ENCODE results near the gene RAB6A. TPM values are rescaled to one million over a fixed set of nuclear protein-coding genes. Genes with fewer than 3 reads are reported as not detected.
"Not testable (repeated sequence)": the region's sequence is repeated elsewhere in the genome, so short reads cannot be mapped to it uniquely, and the experiment has no call there.

Gene RAB6A
- total RNA-seq, 1 donor = 158 TPM

GRCh38 chr11:73797457-73797856 lies 36.6 kb upstream of the RAB6A start:
- H3K4me3 ChIP-seq (ENCODE audit: low read depth, low read length) = no peak overlapping the region
- TF ChIP-seq, protein P1, sequence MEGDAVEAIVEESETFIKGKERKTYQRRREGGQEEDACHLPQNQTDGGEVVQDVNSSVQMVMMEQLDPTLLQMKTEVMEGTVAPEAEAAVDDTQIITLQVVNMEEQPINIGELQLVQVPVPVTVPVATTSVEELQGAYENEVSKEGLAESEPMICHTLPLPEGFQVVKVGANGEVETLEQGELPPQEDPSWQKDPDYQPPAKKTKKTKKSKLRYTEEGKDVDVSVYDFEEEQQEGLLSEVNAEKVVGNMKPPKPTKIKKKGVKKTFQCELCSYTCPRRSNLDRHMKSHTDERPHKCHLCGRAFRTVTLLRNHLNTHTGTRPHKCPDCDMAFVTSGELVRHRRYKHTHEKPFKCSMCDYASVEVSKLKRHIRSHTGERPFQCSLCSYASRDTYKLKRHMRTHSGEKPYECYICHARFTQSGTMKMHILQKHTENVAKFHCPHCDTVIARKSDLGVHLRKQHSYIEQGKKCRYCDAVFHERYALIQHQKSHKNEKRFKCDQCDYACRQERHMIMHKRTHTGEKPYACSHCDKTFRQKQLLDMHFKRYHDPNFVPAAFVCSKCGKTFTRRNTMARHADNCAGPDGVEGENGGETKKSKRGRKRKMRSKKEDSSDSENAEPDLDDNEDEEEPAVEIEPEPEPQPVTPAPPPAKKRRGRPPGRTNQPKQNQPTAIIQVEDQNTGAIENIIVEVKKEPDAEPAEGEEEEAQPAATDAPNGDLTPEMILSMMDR (IDR thresholded peaks at IDR 0.05; ENCODE audit: insufficient read depth, low read length) = no peak
- no peak for DNase-seq (ENCODE audit: low read depth)

DNA sequence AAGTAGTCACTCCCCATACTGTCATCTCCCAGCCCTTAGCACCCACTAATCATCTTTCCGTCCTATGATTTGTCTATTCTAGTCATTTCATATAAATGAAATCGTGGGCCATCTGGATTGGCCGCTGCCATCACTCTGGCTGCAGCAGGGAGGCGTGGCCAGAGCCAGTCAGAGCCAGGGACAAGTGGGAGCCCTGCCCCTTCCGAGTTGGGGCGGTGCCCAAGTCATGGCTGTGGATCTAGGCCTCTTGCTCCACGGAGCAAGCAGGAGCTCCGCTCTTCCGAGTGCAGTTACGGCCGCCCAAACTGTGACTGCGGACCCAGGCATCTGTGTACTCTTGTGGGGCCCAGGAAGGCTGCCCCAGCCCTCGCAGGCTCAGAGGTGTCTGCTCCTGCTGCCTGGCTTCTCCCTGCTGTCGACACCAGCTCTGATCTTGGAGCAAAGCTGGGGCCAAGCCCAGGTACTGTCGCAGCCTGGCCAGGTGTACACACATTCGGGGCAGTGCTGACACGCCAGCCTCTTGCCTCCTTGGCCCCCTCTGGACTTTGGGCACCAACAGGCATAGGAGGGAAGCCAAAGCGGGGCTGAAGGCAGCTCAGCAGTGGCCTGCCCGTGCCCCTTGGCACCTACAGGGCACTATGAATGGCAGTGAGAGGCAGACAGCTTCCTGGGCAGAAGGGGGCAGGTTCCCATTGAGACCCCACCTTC lies 35.2 kb upstream of the RAB6A start:
- DNase-seq (ENCODE audit: low read depth) = no peak
- TF ChIP-seq, protein P1 (IDR thresholded peaks at IDR 0.05; ENCODE audit: insufficient read depth, low read length) = no peak
- no peak overlapping the region for H3K4me3 ChIP-seq (ENCODE audit: low read depth, low read length)

GRCh38 chr11:73792584-73792983 lies 31.7 kb upstream of the RAB6A start:
- TF ChIP-seq, protein P1 (IDR thresholded peaks at IDR 0.05; ENCODE audit: insufficient read depth, low read length) = no peak
- H3K4me3 ChIP-seq (ENCODE audit: low read depth, low read length) = no peak overlapping the region
- DNase-seq (ENCODE audit: low read depth) = no peak

DNA sequence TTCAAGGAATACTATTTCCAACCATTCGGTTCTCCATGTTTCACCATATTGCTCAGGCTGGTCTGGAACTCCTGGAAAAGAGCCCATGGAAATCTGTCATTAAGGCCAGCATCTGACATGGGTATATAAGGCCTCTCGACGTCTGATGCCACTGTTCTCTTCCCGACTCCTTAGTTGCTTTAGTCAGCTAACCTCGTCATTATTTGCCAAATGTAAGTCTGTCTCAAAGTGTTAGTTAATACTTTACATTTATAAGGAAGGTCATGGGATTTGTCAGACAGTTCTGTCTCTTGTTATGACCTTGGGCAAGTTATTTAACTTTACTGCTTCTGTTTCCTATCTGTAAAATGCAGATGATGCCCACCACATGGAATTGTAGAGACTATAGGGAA lies 28.4 kb upstream of the RAB6A start:
- H3K4me3 ChIP-seq (ENCODE audit: low read depth, low read length) = no peak overlapping the region
- TF ChIP-seq, protein P1 (IDR thresholded peaks at IDR 0.05; ENCODE audit: insufficient read depth, low read length) = no peak
- DNase-seq (ENCODE audit: low read depth) = no peak

DNA sequence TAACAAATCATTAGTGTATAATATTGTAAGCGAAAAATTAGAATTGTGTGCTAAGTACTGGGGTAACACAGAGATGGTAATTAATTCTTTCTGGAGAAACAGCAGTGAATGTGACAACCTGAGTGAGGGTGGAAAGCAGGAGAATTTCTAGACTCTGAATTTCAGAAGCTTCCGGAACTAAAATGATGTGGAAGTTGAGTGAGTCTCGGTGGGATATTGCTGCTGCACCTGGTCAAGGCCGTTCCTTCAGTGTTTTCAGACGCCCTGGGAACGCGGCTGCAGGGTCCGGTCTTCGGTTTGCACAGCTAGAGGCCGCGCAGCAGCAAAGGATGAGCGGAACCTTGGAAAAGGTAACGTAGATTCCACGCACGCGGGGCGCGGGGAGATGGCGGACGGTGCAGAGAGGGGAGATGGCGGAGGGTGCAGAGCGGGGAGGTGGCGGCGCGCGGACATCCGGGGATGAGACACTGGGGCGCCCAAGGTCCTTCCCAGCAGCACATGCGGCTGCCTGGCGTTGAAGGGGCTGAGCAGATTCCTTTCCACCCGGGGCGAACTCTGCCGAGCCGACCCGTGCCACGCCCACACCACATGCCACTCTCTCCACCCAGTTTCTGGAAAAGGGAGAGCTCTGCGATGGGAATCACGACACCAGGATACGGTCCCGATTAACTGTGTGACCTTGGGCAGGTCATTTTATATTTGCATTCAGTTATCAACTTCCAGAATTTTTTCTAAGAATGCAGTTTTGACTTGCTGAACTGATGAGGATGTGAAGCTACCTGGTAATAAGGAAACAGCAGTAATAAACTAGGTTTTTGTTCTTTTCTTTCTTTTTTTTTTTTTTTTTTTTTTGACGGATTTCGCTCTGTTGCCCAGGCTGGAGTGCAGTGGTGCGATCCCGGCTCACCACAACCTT lies 27.0 kb upstream of the RAB6A start, which contains the start of gene MRPL48:
MRPL48 (plus strand) TSS at position 232 of the 916 bp plus-strand sequence; CDS start at position 330, 98 bp downstream.
- DNase-seq (ENCODE audit: low read depth) = peak; percentile 96
- TF ChIP-seq, protein P1 (IDR thresholded peaks at IDR 0.05; ENCODE audit: insufficient read depth, low read length) = no peak
- peak within 1 kb of the TSS; percentile 85 for H3K4me3 ChIP-seq (ENCODE audit: low read depth, low read length)

GRCh38 chr11:73787051-73787642 lies 26.3 kb upstream of the RAB6A start:
- DNase-seq (ENCODE audit: low read depth) = no peak
- peak overlapping the region; percentile 85 for H3K4me3 ChIP-seq (ENCODE audit: low read depth, low read length)
- TF ChIP-seq, protein P1 (IDR thresholded peaks at IDR 0.05; ENCODE audit: insufficient read depth, low read length) = no peak

- not testable (repeated sequence) for H3K4me3 ChIP-seq (ENCODE audit: low read depth, low read length); DNase-seq (ENCODE audit: low read depth)
Measured at GRCh38 chr11:73785467-73785866, 24.6 kb upstream of the RAB6A start.

Data from fibroblast of the aortic adventitia (primary cell).